DMS153 treated with DMSO at 0.1 percent for 48 hours (cell line): ENCODE measurements around the gene ANKLE1.

Experiments
- DNase-seq: peaks from one replicate; lab custom pipeline; 2025; ENCODE audit not compliant: unreplicated experiment; lab: John Stamatoyannopoulos, UW

Gene ANKLE1

GRCh38 chr19:17326595-17326966 is 44.9 kb downstream of the ANKLE1 start:
- no peak for DNase-seq

- no peak for DNase-seq
These were observed 45.5 kb downstream of the ANKLE1 start for GRCh38 chr19:17327068-17327653.

- DNase-seq, result peak; percentile 72
These were observed 46.2 kb downstream of the ANKLE1 start for GRCh38 chr19:17327654-17328516.

GRCh38 chr19:17328517-17329365 is 47.0 kb downstream of the ANKLE1 start:
- DNase-seq, result no peak

GRCh38 chr19:17329366-17330261 is 47.9 kb downstream of the ANKLE1 start:
- DNase-seq, result no peak

- DNase-seq, result no peak
These were observed 48.8 kb downstream of the ANKLE1 start for GRCh38 chr19:17330262-17331044.

GRCh38 chr19:17331045-17331558 is 49.4 kb downstream of the ANKLE1 start:
- DNase-seq, result no peak

GRCh38 chr19:17332360-17332676 is 50.6 kb downstream of the ANKLE1 start:
- no peak for DNase-seq

- DNase-seq, result no peak
These were observed 51.2 kb downstream of the ANKLE1 start for GRCh38 chr19:17332677-17333581.

GRCh38 chr19:17333611-17334413 is 52.1 kb downstream of the ANKLE1 start:
- DNase-seq, result no peak

- peak; percentile 93 for DNase-seq
These were observed 53.0 kb downstream of the ANKLE1 start, which contains the start of gene ANO8 for GRCh38 chr19:17334414-17335409. ANO8 (minus strand) TSS chr19:17334855; CDS start chr19:17334670, 185 bp downstream.

GRCh38 chr19:17335575-17335974 is 53.9 kb downstream of the ANKLE1 start:
- DNase-seq, result no peak
